ENCODE results near the gene ZBTB20. TPM values are rescaled to one million over a fixed set of nuclear protein-coding genes. Genes with fewer than 3 reads are reported as not detected.

Gene ZBTB20
- total RNA-seq, 1 donor = 32.9 TPM

- no peaks in the 10 kb centered on the region for H3K27me3 ChIP-seq (ENCODE audit: insufficient read depth, low read length)
- peak overlapping the region; percentile 99 for H3K27ac ChIP-seq (ENCODE audit: low read depth, low read length)
- H3K4me2 ChIP-seq (ENCODE audit: insufficient read depth, low read length) = peak overlapping the region; percentile 29
- DNase-seq (ENCODE audit: insufficient read length, low spot score, missing footprints) = no peak
- H3K4me1 ChIP-seq (ENCODE audit: insufficient read depth, low read length) = peaks cover 49% of the 10 kb centered on the region
- H3K79me2 ChIP-seq (ENCODE audit: insufficient read depth, low read length) = peaks cover 10% of the 10 kb centered on the region
- no peak overlapping the region for H3K4me3 ChIP-seq (ENCODE audit: insufficient read depth, low read length)
- no peak for TF ChIP-seq CTCF (IDR thresholded peaks at IDR 0.05; ENCODE audit: extremely low read depth, low read depth, low read length)
- no peaks in the 10 kb centered on the region for H4K20me1 ChIP-seq (ENCODE audit: insufficient read depth, low read length)
- no peaks in the 10 kb centered on the region for H3K36me3 ChIP-seq (ENCODE audit: insufficient read depth, low read length)
- peak overlapping the region; percentile 14 for H2AFZ ChIP-seq (ENCODE audit: low read length)
- no peaks in the 10 kb centered on the region for H3K9me3 ChIP-seq (ENCODE audit: low read depth, low read length)
These were observed 519.3 kb downstream of the ZBTB20 start for GRCh38 chr3:114627770-114628169.

DNA sequence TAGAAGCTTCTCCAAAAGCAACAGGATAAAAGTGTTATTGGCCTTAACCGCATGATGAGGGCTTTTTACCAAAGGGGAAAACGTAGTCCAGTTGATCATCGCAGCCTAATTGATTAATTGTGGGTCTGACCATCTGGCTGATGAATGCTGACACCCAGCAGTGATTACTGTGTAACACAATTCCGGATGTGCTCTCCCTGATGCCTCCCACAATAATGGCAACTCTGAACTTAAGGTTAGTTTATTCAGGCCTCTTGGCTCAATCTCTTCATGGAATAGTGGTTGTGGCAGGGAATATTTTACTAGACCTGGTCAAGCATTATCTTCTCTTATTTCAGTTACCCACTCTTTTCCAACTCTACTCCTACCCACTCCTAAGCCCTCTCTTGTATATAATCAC, 520.3 kb downstream of the ZBTB20 start:
- no peak for TF ChIP-seq CTCF (IDR thresholded peaks at IDR 0.05; ENCODE audit: extremely low read depth, low read depth, low read length)
- Histone ChIP-seq H2AFZ (ENCODE audit: low read length) (peak overlapping the region; percentile 69), H3K36me3 (ENCODE audit: insufficient read depth, low read length) (no peaks in the 10 kb centered on the region), H3K27me3 (ENCODE audit: insufficient read depth, low read length) (no peaks in the 10 kb centered on the region), H3K4me2 (ENCODE audit: insufficient read depth, low read length) (peak overlapping the region; percentile 10), H3K27ac (ENCODE audit: low read depth, low read length) (peak overlapping the region; percentile 99), H3K9me3 (ENCODE audit: low read depth, low read length) (no peaks in the 10 kb centered on the region), H4K20me1 (ENCODE audit: insufficient read depth, low read length) (no peaks in the 10 kb centered on the region), H3K4me3 (ENCODE audit: insufficient read depth, low read length) (no peak overlapping the region), H3K4me1 (ENCODE audit: insufficient read depth, low read length) (peaks cover 49% of the 10 kb centered on the region), H3K79me2 (ENCODE audit: insufficient read depth, low read length) (peaks cover 17% of the 10 kb centered on the region)
- no peak for DNase-seq (ENCODE audit: insufficient read length, low spot score, missing footprints)

GRCh38 chr3:114624571-114625181, 522.4 kb downstream of the ZBTB20 start:
- no peak for TF ChIP-seq CTCF (IDR thresholded peaks at IDR 0.05; ENCODE audit: extremely low read depth, low read depth, low read length)
- Histone ChIP-seq H3K9me3 (ENCODE audit: low read depth, low read length) (no peaks in the 10 kb centered on the region), H3K27me3 (ENCODE audit: insufficient read depth, low read length) (no peaks in the 10 kb centered on the region), H4K20me1 (ENCODE audit: insufficient read depth, low read length) (no peaks in the 10 kb centered on the region), H3K4me1 (ENCODE audit: insufficient read depth, low read length) (peaks cover 49% of the 10 kb centered on the region), H2AFZ (ENCODE audit: low read length) (peak overlapping the region; percentile 45), H3K36me3 (ENCODE audit: insufficient read depth, low read length) (no peaks in the 10 kb centered on the region), H3K4me3 (ENCODE audit: insufficient read depth, low read length) (peak overlapping the region; percentile 77), H3K27ac (ENCODE audit: low read depth, low read length) (peak overlapping the region; percentile 99), H3K4me2 (ENCODE audit: insufficient read depth, low read length) (peak overlapping the region; percentile 93), H3K79me2 (ENCODE audit: insufficient read depth, low read length) (peaks cover 24% of the 10 kb centered on the region)
- peak; percentile 74 for DNase-seq (ENCODE audit: insufficient read length, low spot score, missing footprints)

- H3K4me1 ChIP-seq (ENCODE audit: insufficient read depth, low read length) = peaks cover 49% of the 10 kb centered on the region
- H3K27ac ChIP-seq (ENCODE audit: low read depth, low read length) = peak overlapping the region; percentile 99
- DNase-seq (ENCODE audit: insufficient read length, low spot score, missing footprints) = peak; percentile 47
- peaks cover 28% of the 10 kb centered on the region for H3K79me2 ChIP-seq (ENCODE audit: insufficient read depth, low read length)
- H3K4me2 ChIP-seq (ENCODE audit: insufficient read depth, low read length) = peak overlapping the region; percentile 93
- no peaks in the 10 kb centered on the region for H3K36me3 ChIP-seq (ENCODE audit: insufficient read depth, low read length)
- H3K27me3 ChIP-seq (ENCODE audit: insufficient read depth, low read length) = no peaks in the 10 kb centered on the region
- peak overlapping the region; percentile 45 for H2AFZ ChIP-seq (ENCODE audit: low read length)
- peak overlapping the region; percentile 77 for H3K4me3 ChIP-seq (ENCODE audit: insufficient read depth, low read length)
- H3K9me3 ChIP-seq (ENCODE audit: low read depth, low read length) = no peaks in the 10 kb centered on the region
- TF ChIP-seq CTCF (IDR thresholded peaks at IDR 0.05; ENCODE audit: extremely low read depth, low read depth, low read length) = no peak
- H4K20me1 ChIP-seq (ENCODE audit: insufficient read depth, low read length) = no peaks in the 10 kb centered on the region
These were observed 523.0 kb downstream of the ZBTB20 start for GRCh38 chr3:114624047-114624445.
